ENCODE measurements around the gene RNASE12. TPM values are rescaled to one million over a fixed set of nuclear protein-coding genes. Genes with fewer than 3 reads are reported as not detected.

Gene RNASE12
- total and polyA plus RNA-seq, 2 donors (not counting 3 experiments of a cell fraction or from before 2014, with no cell fraction given): not detected

- Histone ChIP-seq H3K27me3 (ENCODE audit: control insufficient read depth in 2 of 2, insufficient read depth in 2 of 2, low read length in 2 of 2) (peaks cover 0 to 2% of the 10 kb centered on the region in 2 experiments), H3K9me1 (replicated peaks; ENCODE audit: control insufficient read depth, extremely low read depth, insufficient read depth, low read length) (no peaks in the 10 kb centered on the region), H3K4me3 (replicated peaks in 1 of 3; ENCODE audit: insufficient read depth in 1 of 3, low read depth in 1 of 3, low read length in 3 of 3) (no peak overlapping the region), H3K36me3 (ENCODE audit: control insufficient read depth in 2 of 2, extremely low read depth in 1 of 2, insufficient read depth in 2 of 2, low read length in 2 of 2) (no peaks in the 10 kb centered on the region), H3K9ac (replicated peaks; ENCODE audit: extremely low read depth, insufficient read depth, low read length) (no peak overlapping the region), H4K20me1 (replicated peaks; ENCODE audit: control insufficient read depth, extremely low read depth, insufficient read depth, low read length) (no peaks in the 10 kb centered on the region), H3K4me1 (ENCODE audit: control insufficient read depth, extremely low read depth, insufficient read depth, low read length) (no peaks in the 10 kb centered on the region), H3K9me3 (replicated peaks; ENCODE audit: control insufficient read depth, insufficient read depth, low read length) (no peaks in the 10 kb centered on the region), H3K79me2 (ENCODE audit: control insufficient read depth, insufficient read depth, low read length) (no peaks in the 10 kb centered on the region), H2AFZ (ENCODE audit: low read depth, low read length) (no peak overlapping the region), H3K4me2 (ENCODE audit: insufficient read depth, low read length) (no peak overlapping the region), H3K27ac (ENCODE audit: insufficient read depth, low read depth, low read length) (no peak overlapping the region)
- TF ChIP-seq POLR2AphosphoS5 (IDR thresholded peaks at IDR 0.05; ENCODE audit: insufficient read depth, low read depth, low read length): no peak
- no peak for TF ChIP-seq POLR2A (IDR thresholded peaks at IDR 0.05; ENCODE audit: low read depth, low read length)
- no peak for TF ChIP-seq GATA2 (IDR thresholded peaks at IDR 0.05; ENCODE audit: insufficient read depth, insufficient read length, low read depth, low read length)
- TF ChIP-seq CTCF (IDR thresholded peaks at IDR 0.05; ENCODE audit: extremely low read depth in 1 of 2, insufficient read depth in 1 of 2, low read depth in 1 of 2, low read length in 2 of 2): no peak
- no peak for TF ChIP-seq JUN (IDR thresholded peaks at IDR 0.05; ENCODE audit: borderline replicate concordance, insufficient read depth, insufficient read length, low read depth)
- no peak for TF ChIP-seq FOS (IDR thresholded peaks at IDR 0.05; ENCODE audit: borderline replicate concordance, insufficient read depth, low read length)
- no peak for TF ChIP-seq EZH2 (IDR thresholded peaks at IDR 0.05; ENCODE audit: borderline replicate concordance, low read depth, low read length, severe bottlenecking)
- TF ChIP-seq MYC (IDR thresholded peaks at IDR 0.05; ENCODE audit: low read depth, low read length): no peak
- TF ChIP-seq, protein P1, sequence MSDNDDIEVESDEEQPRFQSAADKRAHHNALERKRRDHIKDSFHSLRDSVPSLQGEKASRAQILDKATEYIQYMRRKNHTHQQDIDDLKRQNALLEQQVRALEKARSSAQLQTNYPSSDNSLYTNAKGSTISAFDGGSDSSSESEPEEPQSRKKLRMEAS (IDR thresholded peaks at IDR 0.05; ENCODE audit: insufficient read depth, insufficient read length): no peak
- intact Hi-C loops (cut with micrococcal nuclease) (no loop called here), dilution Hi-C loops (cut with MboI; ENCODE audit: extremely low pct_ligation_motif_present, low sequenced_read_pairs) (no loop called here)
- ChIA-PET POLR2A (no interaction called here), CTCF (no interaction called here)
- FAIRE-seq (no peak), DNase-seq (ENCODE audit: low read depth, low spot score) (no peak)
- no TSS peak for BruUV-seq (replicated peaks)
These were observed 35.3 kb downstream of the RNASE12 start for GRCh38 chr14:20555845-20556244.
